G401 (cell line): Measurements from ENCODE around the gene KIAA1328. TPM values are rescaled to one million over a fixed set of nuclear protein-coding genes. Genes with fewer than 3 reads are reported as not detected.

Experiments
- DNase-seq: peaks from one replicate; pipeline ENCODE4 v3.0.0-alpha.2; 2015; ENCODE audit warnings: low spot score
- in situ Hi-C: cut with HindIII; loops from 2 replicates; pipeline ENCODE4 v1.10.0; 2016; ENCODE audit warnings: low sequenced_read_pairs, mixed read lengths
- total RNA-seq: library from RNA; depleted of rRNA; stranded (reverse); fragments of >200 nt; shearing (Covaris generic); gene quantifications from 2 replicates; pipeline ENCODE4 v1.2.3, GENCODE V29; 2014

KIAA1328 gene
- total RNA-seq, 1 experiment from 2014 or later, result 3.8 TPM

DNA sequence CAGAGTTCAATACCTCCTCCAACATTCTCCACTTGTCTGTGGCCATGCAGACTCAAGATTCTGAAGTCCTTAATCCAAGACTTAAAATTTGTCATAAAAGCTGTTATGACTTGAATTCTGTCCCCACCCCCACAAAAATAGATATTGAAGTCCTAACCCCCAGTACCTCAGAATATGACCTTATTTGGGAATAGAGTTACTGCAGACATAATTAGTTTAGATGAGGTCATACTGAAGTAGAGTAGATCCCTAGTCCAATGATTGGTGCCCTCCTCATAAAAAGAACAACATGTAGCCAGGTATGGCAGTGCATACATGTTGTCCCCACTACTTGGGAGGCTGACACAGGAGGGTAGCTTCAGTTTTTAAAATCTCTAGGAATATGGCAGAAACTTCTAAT, 9.3 kb upstream of the KIAA1328 start:
- in situ Hi-C loops, result no loop called here
- DNase-seq, result no peak

DNA sequence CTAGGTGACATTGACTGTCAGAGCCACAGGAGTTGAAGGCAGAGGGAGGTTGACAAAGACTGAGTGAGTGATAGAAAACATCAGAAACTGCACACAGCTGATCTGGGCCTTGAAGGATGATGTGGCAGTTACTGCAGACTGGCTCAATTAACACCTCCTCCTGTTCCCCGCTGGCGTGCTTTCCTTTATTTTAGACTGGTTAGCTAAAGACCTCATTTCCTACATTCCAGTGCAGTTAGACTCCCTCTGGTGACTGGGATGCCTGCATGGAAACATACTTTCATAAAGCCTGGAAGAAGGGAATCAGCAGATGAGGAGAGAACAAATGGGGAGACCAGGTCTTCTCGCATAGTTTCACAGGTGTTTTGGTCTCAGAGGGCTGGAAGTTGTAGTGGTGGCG, 7.2 kb upstream of the KIAA1328 start:
- DNase-seq, result no peak
- in situ Hi-C loops, result no loop called here

DNA sequence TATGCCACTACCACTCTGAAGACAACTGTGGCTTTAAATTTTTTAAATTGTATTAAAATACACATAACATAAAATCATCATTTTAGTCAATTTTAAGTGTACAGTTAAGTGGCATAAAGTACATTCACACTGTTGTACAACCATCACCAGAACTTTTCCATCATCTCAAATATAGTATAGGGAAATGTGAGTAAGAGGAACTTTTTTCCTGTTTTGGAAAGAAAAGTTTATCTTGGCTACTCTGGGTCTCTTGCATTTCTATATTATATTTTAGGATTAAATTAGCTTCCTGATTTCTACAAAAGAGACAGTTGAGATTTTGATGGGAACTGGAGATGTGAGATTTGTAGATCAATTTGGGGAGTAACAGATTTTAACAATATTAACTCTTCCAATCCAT, 3.4 kb upstream of the KIAA1328 start:
- in situ Hi-C loops, result no loop called here
- no peak for DNase-seq

DNA sequence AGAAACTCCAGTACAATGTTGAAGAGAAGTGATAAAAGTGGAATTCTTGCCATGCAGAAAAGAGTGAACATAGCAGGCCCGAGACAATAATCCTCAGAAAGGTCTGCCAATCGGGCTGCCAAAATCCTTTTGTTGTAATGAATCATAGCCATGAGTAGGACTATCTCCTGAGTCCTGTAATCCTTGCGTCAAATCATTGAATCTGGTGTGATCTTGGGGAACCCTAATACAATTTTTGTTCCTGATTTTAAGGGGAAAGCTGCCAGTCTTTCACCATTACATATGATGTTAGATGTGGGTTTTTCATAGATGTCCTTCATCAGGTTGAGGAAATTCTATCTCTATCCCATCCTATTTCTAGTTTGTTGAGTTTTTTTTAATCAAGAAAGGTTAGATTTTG, 2.4 kb upstream of the KIAA1328 start:
- in situ Hi-C loops, result no loop called here
- DNase-seq, result no peak

DNA sequence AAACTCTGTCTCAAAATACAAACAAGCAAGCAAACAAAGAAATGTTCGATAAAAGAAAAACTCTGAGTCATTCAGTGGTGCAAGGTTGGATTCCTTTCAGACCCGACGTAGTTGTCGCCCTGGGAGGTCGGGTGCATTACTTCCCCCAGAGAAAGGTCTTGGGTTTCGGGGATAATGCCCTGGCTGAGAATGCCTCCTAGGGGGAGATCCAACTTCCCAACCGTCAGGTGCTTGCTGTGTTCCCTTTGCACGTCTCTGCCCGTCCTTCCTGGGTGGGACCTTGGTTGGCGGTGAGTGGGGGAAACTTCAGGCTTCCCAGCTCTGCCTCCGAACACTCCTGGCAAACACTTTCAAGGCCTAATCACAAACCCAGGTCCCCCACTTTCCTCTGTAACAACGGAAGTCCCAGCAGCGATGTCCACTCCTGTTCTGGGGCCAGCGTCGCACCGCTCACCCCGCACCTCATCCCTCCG, 734 bp upstream of the KIAA1328 start:
- no peak for DNase-seq
- in situ Hi-C loops, result no loop called here

DNA sequence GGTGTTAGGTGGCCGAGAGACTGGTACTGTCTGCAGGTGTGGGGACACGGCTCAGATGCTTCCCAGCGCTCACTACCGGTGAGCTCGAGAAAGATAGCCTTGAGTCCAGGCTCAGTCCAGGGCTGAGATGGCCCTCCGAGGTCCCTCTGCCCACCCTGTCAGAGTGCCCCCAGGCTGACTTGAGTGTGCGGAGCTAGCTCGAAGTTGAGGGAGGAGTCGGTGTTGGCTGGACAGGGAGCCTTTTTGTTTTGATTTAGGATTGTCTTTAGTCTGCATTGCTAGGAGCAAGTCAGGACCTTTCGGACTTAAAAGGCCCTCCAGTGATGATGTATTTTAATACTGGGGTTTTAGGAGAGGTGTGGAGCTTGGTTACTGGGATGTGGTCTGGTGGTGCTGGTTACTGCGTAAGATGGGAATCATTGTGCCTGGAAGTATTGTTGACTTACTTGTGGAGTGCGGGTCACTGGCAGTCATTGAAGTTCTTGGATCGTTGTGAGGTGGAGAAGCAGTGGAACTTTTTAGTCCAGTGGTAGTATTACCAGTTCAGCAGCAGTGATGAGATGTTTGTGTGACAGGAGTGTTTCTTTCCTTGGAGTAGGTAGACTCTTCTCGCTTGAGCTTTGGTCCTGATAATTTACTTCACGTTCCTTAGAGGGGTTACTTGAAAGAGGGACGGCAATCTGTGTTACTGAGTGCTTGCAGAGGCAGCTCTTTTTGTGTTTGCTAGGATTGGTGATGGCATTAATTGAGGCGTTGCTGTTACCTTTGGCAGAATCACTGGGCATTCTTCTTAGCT, 633 bp downstream of the KIAA1328 start:
- peak; percentile 61 for DNase-seq
- in situ Hi-C loops, result no loop called here

DNA sequence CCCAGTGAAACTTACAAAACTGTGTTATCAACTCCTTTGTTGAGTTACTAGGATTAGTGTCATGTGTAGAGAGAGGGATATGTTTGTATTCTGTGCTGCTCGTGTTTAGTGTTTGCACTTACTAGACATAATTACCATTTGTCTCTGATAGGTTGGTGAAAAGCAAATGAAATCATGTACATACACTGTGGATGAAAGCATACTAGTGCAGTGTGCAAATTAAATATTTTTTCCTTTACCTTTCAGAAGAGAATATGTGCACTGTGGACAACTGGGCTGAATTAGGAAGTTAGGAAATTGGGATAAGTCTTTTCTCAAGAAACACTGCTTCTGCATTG, 1.2 kb downstream of the KIAA1328 start:
- in situ Hi-C loops, result no loop called here

DNA sequence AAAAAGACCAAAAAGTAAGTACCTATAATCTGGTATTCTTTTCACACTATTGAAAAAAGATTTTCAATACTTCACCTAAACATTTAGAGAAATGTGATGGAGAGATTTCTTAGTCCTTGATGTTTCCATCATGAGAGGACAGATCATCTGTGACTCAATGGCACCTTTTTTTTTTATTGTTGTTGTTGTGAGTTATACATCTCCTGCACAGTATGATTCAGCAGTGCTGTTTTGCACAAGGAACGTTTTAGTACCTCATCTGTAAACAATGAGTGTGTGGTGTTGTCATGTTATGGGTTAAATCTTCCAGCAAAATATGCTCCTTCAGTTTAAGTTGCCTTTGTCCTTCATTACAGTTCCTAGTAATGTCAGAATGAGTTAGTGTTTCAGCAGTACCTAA, 2.2 kb downstream of the KIAA1328 start:
- in situ Hi-C loops, result no loop called here
- no peak for DNase-seq

More for the DNA sequence above, 1.2 kb downstream of the KIAA1328 start:
- no peak for DNase-seq

DNA sequence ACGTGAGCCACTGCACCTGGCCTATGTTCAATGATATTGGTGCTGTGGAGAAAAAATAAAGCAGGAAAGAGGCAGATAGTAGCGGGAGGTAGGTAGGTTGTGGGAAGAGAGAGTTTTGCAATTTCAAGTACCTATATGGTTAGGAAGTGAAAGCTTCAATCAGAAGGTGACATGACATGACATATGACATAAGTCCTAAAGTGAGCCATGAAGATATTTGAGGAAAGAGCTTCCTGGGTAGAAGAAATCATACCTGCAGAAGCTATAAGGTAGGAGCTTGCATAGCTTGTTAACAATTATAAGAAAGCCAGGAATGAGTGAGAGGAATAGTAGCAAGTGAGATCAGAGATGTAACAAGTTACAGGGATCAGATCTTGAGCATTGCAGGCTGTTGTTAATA, 4.2 kb downstream of the KIAA1328 start:
- no peak for DNase-seq
- in situ Hi-C loops, result no loop called here

DNA sequence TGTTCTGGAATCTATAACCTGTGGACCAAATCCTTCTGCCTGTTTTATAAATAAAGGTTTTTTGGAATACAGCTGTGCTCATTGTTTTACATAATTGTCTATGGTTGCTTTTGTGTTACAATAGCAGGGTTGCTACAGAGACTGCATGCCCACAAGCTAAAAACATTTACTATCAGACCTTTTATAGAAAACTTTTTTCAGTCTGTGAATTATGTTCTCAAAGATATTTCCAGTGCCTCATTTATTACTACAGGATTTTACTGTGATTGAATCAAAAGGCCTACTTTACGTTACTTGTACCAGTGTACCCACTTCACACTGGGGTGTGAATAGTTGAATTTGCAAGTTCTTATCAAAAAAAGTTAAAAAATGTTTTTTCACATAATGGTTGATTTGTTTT, 7.0 kb downstream of the KIAA1328 start:
- in situ Hi-C loops, result no loop called here

DNA sequence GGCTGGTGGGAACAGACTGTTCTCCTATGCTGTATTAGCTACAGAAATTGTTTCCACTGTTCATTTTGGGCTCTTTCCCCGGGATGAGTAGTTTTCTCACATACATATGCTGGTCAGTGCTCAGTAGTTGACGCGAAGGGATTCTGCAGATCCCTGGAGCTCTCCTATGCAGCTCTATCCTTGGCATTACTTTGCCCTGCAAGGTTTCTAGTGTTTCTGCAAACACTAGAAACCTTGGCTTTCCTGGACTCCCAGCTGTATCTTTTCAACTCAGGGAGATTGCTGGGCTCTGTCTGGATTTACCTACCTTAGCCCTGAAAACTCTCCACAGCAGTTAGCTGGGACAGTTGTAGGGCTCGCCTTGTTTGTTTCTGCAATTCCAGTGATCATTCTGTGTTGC, 10.9 kb downstream of the KIAA1328 start:
- in situ Hi-C loops, result no loop called here
- no peak for DNase-seq

More for the DNA sequence above, 7.0 kb downstream of the KIAA1328 start:
- DNase-seq, result no peak

DNA sequence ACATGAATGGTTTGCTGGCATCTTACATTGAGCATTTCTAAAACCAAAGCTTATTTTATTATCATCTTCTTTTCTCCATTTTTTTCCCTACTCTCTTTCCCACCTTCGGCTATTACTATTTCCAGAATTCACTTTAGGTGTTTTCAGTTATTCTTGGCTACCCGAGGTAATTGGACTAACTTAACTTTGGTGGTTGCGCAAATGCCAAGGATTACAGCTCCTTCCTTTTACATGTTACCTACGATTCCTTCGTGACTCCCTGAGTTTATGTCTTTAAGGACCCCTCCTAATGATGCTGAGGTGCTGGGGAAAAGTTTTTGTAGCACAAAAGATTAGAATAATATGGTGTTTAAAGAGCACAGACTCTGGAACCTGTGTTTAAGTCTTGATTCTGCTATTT, 14.3 kb downstream of the KIAA1328 start:
- in situ Hi-C loops, result no loop called here
- no peak for DNase-seq

DNA sequence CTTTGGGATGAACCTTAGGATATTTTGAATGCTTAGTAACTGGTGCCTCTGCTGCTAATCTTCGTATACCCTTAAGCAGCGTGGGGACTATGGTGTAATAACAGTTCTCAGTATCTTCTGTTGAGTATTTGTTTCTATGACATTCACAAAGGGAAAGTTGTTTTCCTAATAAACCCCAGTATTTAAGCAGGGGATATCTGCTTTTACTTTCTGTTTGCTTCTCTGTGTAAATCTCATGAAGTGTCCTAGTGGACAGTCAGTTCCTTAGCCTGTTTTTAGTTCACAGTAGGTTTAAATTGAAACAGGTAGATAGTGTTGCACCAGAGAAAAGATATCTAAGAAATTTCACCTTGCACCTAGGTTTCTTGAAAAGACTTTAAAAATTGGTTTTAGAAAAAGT, 14.9 kb downstream of the KIAA1328 start:
- in situ Hi-C loops, result no loop called here
- no peak for DNase-seq

DNA sequence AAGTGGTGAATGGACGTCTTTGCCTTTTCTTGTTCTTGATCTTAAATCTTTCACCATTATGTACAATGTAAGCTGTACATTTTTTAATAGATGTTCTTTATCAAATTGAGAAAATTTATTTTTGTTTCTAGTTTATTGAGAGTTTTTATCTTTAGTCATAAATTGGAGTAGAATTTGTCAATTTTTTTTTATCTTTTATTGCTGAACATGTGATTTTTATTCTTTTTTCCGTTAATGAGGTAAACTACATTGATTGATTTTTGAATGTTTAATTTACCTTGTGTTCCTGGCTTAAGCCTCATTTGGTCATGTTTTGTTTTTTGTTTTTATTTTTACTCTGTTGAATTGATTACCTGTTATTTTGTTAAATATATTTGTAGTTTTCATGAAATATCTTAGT, 19.7 kb downstream of the KIAA1328 start:
- in situ Hi-C loops, result no loop called here
- DNase-seq, result no peak

DNA sequence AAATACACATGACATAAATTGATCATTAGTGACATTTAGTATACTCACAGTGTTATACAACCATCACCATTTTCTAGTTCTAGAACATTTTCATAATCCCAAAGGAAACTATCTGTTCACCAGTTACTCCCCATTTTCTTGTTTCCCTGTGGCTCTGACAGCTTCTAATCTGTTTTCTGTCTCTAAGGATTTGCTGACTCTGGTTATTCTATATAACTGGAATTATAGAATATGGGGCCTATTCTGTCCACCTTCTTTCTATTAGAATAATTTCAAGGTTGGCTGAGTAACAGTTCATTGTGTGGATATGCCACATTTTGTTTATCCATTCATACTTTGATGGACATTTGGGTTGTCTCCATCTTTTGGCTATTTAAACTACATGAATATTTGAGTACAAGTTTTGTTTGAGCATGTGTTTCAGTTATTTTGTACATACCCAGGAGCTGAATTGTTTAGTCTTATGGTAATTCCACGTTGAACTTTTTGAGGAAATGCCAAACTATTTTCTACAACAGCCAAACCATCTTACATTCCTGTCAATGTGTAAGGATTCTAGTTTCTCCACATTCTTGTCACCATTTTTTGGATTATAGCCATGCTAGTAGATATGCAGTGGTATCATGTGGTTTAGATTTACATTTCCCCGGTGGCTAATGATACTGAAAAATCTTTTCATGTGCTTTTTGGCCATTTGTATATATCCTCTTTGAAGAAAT, 20.5 kb downstream of the KIAA1328 start:
- in situ Hi-C loops, result no loop called here
- no peak for DNase-seq

DNA sequence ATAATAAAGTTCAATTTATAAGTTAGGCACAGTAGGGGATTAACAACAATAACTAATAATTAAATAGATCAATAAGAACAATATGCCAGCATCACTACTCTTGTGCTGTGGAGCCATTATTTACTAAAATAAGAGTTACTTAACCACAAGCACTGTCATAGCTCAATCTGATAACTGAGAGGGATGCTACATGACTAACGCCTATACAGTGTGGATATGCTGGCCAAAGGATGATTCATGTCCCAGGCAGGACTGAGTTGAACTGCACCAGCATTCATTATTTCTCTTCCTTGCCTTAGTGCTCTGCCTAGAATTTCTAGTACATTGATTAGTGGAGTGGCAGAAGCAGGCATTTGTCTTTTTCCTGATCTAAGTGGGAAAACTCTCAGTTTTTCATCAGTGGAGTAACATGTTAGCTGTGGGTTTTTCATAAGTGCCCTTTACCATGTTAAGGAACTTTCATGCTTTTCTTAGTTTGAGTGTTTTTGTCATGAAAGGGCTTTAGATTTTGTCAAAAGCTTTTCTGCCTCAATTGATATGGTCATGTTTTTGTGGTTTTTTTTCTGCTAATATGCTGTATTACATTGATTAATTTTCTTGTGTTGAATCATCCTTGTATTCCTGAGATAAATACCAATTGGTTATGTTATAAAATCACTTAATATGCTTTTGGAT, 21.7 kb downstream of the KIAA1328 start:
- no peak for DNase-seq
- in situ Hi-C loops, result no loop called here

DNA sequence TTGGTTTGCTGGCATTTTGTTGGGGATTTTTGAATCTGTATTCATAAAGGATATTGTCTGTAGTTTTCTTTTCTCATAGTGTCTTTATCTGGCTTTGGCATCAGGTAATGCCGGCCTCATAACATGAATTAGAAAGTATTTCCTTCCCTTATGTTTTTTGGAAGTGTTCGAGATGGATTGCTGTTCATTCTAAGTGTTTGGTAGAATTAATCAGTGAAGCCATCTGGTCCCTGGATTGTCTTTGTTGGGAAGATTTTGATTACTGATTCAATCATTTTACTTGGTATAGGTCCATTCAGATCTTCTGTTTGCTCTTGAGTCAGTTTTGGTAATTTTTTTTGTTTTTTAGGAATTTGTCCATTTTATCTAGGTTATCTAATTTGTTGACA, 22.3 kb downstream of the KIAA1328 start:
- in situ Hi-C loops, result no loop called here

DNA sequence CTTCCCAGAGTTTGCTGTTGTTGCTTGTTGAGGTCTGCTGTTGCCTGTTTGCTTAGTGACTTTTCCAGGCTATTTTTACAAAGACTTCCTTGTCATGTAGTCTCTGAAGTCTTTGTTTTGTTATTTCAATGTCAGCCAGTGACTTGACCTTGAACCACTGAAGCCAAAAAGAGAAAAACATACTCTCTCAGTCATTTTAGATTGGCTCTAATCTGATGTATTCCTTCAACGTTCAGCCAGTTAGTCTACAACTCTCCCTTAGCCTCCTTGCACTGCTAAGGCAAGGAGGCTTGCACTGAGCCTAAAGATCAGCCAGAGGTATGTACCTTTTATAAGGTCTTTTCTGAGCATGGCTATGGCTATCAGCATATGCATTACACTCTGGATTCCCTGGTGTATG, 27.9 kb downstream of the KIAA1328 start:
- in situ Hi-C loops, result no loop called here
- DNase-seq, result no peak

More for the DNA sequence above, 22.3 kb downstream of the KIAA1328 start:
- DNase-seq, result no peak

DNA sequence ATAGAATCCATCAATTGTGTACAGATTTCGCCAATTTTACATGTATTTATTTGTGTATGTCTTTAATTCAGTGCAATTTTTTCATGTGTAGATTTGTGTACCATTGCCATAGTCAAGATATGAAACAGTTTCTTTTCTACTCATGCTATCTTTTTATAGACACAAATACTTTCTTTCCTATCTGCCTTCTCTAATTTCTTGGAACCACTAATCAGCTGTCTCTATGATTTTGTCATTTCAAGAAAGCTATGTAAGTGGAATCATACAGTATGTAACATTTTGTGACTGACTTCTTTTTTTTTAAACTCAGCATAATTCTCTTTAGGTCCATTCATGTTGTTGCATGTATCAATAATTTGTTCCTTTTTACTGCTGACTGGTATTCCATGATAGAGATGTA, 33.3 kb downstream of the KIAA1328 start:
- no peak for DNase-seq
- in situ Hi-C loops, result no loop called here

DNA sequence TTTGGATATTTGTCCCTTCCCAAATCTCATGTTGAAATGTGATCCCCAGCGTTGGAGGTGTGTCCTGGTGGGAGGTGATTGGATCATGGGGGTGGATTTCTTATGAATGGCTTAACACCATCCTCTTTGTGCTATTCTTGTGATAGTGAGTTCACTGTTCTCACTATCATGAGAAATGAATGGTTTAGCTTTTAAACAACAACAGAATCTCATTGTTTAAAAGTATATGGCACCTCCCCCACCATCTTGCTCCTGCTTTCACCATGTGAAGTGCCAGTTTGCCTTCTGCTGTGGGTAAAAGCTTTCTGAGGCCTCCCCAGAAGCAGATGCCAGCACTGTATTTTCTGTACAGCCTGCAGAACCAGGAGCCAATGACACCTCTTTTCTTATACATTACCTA, 38.1 kb downstream of the KIAA1328 start:
- DNase-seq, result no peak
- in situ Hi-C loops, result no loop called here
